ENCODE measurements around the gene SLC8A3.

The SLC8A3 gene

DNA sequence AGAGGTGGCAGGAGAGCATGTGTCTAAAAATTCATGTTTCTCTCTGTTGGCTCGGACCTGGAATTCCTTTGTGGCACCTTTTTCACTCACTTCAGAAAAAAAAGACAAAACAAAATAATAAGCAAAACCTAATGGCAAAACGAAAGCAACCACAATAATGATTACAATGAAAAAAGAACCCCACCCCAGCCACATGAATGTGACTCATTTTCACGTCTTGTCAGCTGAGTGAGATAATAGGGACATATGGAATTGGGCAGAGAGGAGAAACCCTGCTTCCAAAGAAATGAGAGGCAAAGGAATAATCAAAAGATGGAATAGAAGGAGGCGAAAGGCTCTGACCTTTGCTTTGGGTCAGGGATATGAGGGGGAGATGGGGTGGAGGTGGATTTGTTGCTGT is 143.4 kb downstream of the SLC8A3 start:
- TF ChIP-seq CTCF (IDR thresholded peaks at IDR 0.05): no peak

DNA sequence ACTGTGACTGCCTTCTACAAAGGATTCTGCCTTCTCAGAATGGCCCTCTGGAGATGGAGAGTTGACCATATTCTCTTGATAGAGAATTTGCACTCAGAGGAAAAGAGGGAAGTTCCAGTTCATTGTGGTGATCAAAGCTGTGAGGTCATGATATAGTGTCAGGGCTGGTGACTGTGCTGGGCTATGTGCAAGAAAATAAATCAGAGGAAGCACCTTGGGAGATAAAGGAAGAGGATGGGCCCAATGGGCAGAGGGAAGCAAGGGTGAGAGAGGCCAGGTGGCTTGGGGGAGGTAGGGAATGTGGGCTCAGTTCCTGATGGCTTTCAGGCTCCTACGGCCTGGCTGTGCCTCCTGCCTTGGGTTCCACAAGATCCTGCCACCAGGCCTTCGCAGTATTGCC is 145.8 kb downstream of the SLC8A3 start:
- no peak for TF ChIP-seq CTCF (IDR thresholded peaks at IDR 0.05)

DNA sequence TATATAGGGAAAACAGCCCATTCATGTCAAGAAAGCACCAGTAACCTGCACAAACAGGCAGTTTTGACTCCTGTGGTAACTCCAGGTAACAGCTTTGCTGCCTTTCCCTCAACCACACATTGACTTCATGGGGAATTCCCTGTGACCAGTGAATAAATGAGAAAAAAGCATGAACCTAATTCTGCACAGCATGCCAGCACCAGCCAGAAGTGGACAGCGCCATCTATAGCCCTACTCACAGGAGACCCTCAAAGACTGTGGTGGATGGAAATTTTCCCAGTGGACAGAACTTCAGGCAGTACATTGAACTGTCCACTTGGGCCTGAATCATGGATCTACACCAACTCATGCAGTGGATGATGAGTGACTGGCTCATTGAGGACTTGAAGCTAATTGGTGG is 152.1 kb downstream of the SLC8A3 start:
- TF ChIP-seq CTCF (IDR thresholded peaks at IDR 0.05): no peak

- no peak for TF ChIP-seq CTCF (IDR thresholded peaks at IDR 0.05)
These were observed 154.5 kb downstream of the SLC8A3 start for GRCh38 chr14:70034257-70034656.

DNA sequence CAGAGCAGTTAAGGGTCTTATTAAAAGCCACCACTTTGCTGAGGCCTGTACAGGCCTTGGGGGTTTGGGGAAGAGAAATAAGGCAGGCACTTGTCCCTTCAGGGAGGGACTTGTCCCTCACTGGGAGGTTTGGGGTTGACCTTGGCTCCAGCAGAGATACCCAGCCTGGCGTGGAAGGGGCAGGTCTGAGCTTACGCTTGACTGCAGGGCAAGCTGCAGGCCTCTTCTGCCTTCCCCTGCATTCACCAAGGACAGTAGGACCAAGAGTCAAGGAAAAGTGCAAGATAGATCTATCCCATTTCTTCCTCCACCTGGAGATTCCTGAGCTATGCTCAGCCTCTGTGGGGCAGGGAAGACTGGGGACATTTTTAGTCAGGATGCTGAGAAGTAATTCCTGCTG is 155.2 kb downstream of the SLC8A3 start:
- TF ChIP-seq CTCF (IDR thresholded peaks at IDR 0.05): no peak

GRCh38 chr14:70033116-70033515 is 155.6 kb downstream of the SLC8A3 start:
- no peak for TF ChIP-seq CTCF (IDR thresholded peaks at IDR 0.05)

DNA sequence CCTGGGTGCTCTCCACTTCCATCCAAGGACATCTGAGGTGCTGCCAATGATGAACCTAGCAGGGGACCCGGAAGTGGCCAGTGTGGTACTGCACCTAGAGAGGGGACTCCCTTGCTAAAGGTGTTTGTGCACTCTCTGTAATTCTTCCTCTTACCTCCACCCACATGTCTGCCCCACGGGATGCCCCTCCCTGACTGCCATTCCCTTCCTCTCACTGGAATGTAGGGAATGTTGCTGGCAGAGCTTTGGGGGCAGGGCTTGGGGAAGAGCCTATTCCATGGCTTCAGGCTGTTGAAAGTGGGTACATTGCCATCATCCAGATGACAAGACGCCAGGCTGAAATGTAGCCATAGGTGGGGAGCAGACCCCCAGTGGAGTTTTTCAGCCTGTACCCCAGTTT is 156.3 kb downstream of the SLC8A3 start:
- no peak for TF ChIP-seq CTCF (IDR thresholded peaks at IDR 0.05)

DNA sequence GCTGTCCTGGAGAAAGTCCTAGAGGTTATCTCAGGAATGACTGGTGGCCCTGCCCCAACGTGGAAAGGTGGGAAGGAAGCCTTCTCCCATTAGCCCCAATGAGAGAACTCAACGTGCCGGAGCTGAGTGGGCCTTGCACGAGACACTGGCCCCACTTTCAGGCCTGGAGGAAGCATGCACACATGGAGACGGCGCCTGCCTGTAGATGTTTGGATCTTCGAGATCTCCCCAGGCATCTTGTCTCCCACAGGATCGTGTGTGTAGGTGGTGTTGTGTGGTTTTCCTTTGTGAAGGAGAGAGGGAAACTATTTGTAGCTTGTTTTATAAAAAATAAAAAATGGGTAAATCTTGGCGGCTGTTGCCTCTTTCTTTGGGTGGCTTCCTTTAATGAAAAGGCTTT is 156.7 kb downstream of the SLC8A3 start:
- no peak for TF ChIP-seq CTCF (IDR thresholded peaks at IDR 0.05)
